ENCODE measurements around the gene ATXN2. TPM values are rescaled to one million over a fixed set of nuclear protein-coding genes. Genes with fewer than 3 reads are reported as not detected.

Gene ATXN2
- total and polyA plus RNA-seq, 9 of the 15 experiments (the other 6 are each of a cell fraction or from before 2014, with no cell fraction given): 16.8 to 67.8 (median 29.3) TPM

DNA sequence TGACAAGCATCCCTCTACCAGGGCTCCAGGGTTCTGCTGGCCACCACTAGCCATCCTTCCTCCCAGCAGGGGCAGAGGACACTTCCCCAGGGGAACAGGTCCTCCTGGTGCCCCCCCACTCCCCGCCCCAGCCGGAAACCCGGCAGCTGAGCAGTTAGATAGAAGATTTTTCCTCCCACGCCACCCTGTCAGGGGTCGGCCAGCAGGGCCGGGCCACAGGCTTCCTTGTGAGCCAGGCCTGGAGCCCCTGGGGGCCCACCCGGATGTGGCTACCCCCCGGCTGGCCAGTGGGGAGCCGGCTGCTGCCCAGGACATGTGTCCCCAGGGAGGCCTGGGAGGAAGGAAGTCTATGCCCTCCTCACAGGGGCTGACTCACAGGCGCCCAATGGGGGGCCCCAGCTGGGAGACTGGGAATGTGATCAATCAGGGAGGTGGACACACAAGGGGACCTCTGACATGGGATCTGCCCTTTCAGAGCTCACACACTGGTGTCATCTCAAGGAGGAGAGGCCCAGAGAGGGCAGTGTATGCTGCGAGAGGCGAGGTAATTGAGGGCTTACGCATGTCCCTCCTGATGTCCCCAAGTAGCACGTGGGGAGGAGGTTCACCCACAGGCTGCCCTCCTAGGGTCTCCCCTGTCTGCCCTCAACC lies 189.2 kb downstream of the ATXN2 start (continued):
- TF ChIP-seq E2F1 (CRISPR knock-in tag; IDR thresholded peaks at IDR 0.05): no peak
- no peak for TF ChIP-seq HINFP (tag; conservative IDR thresholded peaks at IDR 0.05; ENCODE audit: low read depth)
- no peak for TF ChIP-seq NCOA1 (IDR thresholded peaks at IDR 0.05; ENCODE audit: low read depth)
- no peak for TF ChIP-seq TEAD2 (tag; IDR thresholded peaks at IDR 0.05)
- no peak for TF ChIP-seq NFE2L1 (tag; IDR thresholded peaks at IDR 0.05; ENCODE audit: borderline replicate concordance, low read depth)
- TF ChIP-seq JUND (IDR thresholded peaks at IDR 0.05; ENCODE audit: borderline replicate concordance, low read depth, low read length): peak; percentile 49
- TF ChIP-seq JUND (tag; IDR thresholded peaks at IDR 0.05; ENCODE audit: borderline replicate concordance, low read depth, low read length): no peak
- TF ChIP-seq MXI1 (IDR thresholded peaks at IDR 0.05; ENCODE audit: low read depth, low read length): no peak
- TF ChIP-seq ZNF431 (CRISPR knock-in tag; IDR thresholded peaks at IDR 0.05): no peak
- no peak for TF ChIP-seq TSHZ1 (CRISPR knock-in tag; IDR thresholded peaks at IDR 0.05)
- TF ChIP-seq, protein P1, sequence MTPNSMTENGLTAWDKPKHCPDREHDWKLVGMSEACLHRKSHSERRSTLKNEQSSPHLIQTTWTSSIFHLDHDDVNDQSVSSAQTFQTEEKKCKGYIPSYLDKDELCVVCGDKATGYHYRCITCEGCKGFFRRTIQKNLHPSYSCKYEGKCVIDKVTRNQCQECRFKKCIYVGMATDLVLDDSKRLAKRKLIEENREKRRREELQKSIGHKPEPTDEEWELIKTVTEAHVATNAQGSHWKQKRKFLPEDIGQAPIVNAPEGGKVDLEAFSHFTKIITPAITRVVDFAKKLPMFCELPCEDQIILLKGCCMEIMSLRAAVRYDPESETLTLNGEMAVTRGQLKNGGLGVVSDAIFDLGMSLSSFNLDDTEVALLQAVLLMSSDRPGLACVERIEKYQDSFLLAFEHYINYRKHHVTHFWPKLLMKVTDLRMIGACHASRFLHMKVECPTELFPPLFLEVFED (CRISPR knock-in tag; conservative IDR thresholded peaks at IDR 0.05): no peak
- TF ChIP-seq ZNF124 (CRISPR knock-in tag; IDR thresholded peaks at IDR 0.05): no peak
- no peak for TF ChIP-seq CBX3 (IDR thresholded peaks at IDR 0.05; ENCODE audit: borderline replicate concordance in 1 of 2, low read length in 2 of 2)
- TF ChIP-seq ESRRB (CRISPR knock-in tag; IDR thresholded peaks at IDR 0.05; ENCODE audit: borderline replicate concordance): no peak
- TF ChIP-seq CREB5 (CRISPR knock-in tag; IDR thresholded peaks at IDR 0.05): no peak
- no peak for TF ChIP-seq NCOA2 (IDR thresholded peaks at IDR 0.05; ENCODE audit: partially characterized antibody in 2 of 2)

All from K562 (cell line).